Type B pancreatic cell (in vitro differentiated cells): ENCODE data around the gene SYTL3. TPM values are rescaled to one million over a fixed set of nuclear protein-coding genes. Genes with fewer than 3 reads are reported as not detected.

Source experiments
- DNase-seq: peaks from one replicate; pipeline ENCODE4 v3.0.0; 2021; ENCODE audit warnings: mixed read lengths; ENCODE audit not compliant: unreplicated experiment; ENCODE audit errors: extremely low spot score
- H3K27ac Mint-ChIP-seq: 2 replicates; pipeline ENCODE4 v1.8.0; 2021; ENCODE audit warnings: mild to moderate bottlenecking, mixed read lengths
- H3K27me3 Mint-ChIP-seq: 2 replicates; pipeline ENCODE4 v1.8.0; 2021; ENCODE audit warnings: mixed read lengths
- H3K36me3 Mint-ChIP-seq: 2 replicates; pipeline ENCODE4 v1.8.0; 2021; ENCODE audit warnings: mixed read lengths
- H3K4me1 Mint-ChIP-seq: one replicate; pipeline ENCODE4 v1.8.0; 2021; ENCODE audit warnings: mixed read lengths; ENCODE audit not compliant: unreplicated experiment
- H3K4me3 Mint-ChIP-seq: 2 replicates; pipeline ENCODE4 v1.8.0; 2021; ENCODE audit warnings: mild to moderate bottlenecking, mixed read lengths
- H3K9me3 Mint-ChIP-seq: 2 replicates; pipeline ENCODE4 v1.8.0; 2021; ENCODE audit warnings: mixed read lengths
- CTCF ChIP-seq: fragments of 200-600 bp; sonication (generic); conservative IDR thresholded peaks from 2 replicates; pipeline ENCODE4 v1.5.0; 2021; ENCODE audit warnings: antibody characterized with exemption, mild to moderate bottlenecking
- total RNA-seq: library from RNA; stranded (reverse); gene quantifications from 2 replicates; pipeline ENCODE4 v1.2.1, GENCODE V29; 2021; ENCODE audit warnings: low replicate concordance

The SYTL3 gene
- total RNA-seq, 1 donor from 2014 or later, result 2.2 TPM

DNA sequence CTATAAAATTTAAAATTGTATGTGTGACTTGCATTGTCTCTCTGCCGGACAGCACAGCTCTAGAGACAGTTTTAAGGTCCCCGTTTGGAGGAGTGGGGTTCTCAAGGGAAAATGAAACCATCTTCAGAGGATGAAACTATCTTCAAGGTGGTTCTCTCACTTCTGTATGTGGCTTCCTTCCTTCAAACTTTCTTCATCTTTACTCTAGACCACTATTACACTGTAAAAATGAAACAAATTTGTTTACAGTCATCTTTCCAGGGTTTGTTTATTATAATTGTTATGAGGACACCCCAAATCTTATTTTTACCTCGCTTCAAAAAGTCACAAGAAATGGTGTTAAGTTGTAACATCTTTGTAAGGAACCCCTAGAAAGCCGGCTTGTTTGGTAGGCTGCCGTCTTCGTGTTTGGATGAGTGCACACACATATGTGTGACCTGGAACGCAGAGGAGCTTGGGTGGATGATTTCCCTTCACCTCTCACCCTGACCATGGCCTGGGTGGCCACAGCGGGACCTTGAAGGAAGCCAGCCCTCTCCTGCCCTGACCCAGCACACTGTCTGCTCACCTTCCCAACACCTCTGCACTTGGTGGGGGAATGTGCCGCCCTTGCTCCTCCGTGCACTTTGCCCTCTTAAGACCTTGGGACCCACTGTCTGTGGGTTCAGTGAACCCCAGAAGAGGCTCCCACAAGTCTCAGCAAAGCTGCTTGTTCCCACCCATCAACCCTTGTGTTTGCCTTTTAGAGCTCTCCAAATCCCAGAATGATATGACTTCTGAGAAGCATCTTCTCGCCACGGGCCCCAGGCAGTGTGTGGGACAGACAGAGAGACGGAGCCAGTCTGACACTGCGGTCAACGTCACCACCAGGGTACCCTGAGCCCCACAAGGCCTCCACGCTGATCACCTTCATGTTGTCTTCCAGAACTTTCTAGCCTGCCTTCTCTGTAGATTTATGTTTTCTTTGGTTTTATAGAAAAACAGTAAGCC lies 67.8 kb downstream of the SYTL3 start:
- Mint-ChIP-seq H3K27me3 (no peaks in the 10 kb centered on the region), H3K27ac (no peak overlapping the region), H3K9me3 (no peaks in the 10 kb centered on the region), H3K36me3 (peaks cover 6% of the 10 kb centered on the region), H3K4me1 (peaks cover 5% of the 10 kb centered on the region), H3K4me3 (no peak overlapping the region)
- TF ChIP-seq CTCF, result no peak
- DNase-seq, result no peak

- H3K4me3 Mint-ChIP-seq, result no peak overlapping the region
- peaks cover 6% of the 10 kb centered on the region for H3K36me3 Mint-ChIP-seq
- DNase-seq, result no peak
- no peak overlapping the region for H3K27ac Mint-ChIP-seq
- TF ChIP-seq CTCF, result peak; percentile 78
- peaks cover 5% of the 10 kb centered on the region for H3K4me1 Mint-ChIP-seq
- H3K27me3 Mint-ChIP-seq, result no peaks in the 10 kb centered on the region
- no peaks in the 10 kb centered on the region for H3K9me3 Mint-ChIP-seq
Observed at GRCh38 chr6:158718461-158719046, 68.7 kb downstream of the SYTL3 start.

- no peaks in the 10 kb centered on the region for H3K27me3 Mint-ChIP-seq
- H3K4me3 Mint-ChIP-seq, result no peak overlapping the region
- TF ChIP-seq CTCF, result no peak
- no peaks in the 10 kb centered on the region for H3K36me3 Mint-ChIP-seq
- no peak overlapping the region for H3K27ac Mint-ChIP-seq
- H3K4me1 Mint-ChIP-seq, result no peaks in the 10 kb centered on the region
- no peaks in the 10 kb centered on the region for H3K9me3 Mint-ChIP-seq
- no peak for DNase-seq
Observed at GRCh38 chr6:158722176-158722729, 72.4 kb downstream of the SYTL3 start.

DNA sequence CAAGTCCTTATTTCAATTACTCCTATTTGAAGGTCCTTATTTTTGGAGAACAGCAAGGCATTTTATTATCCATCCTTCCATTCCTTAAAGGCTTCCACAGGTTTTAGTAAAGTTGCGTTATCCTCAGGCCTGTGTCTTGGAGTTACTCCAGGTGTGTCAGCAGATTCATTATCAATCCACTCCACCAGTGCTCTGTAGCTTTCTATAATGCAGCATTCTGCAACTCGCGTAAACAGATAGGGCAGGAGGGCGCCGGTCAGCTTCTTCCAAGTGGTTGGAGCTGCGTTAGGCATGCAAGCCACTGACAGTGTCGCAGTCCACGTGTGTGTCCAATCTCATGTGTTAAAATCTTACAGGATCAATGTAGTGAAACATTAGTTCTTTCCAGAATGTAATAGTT lies 75.8 kb downstream of the SYTL3 start:
- Mint-ChIP-seq H3K4me3 (no peak overlapping the region), H3K36me3 (peaks cover 6% of the 10 kb centered on the region), H3K27ac (peak overlapping the region; percentile 20), H3K27me3 (no peaks in the 10 kb centered on the region), H3K4me1 (no peaks in the 10 kb centered on the region), H3K9me3 (no peaks in the 10 kb centered on the region)
- no peak for DNase-seq
- TF ChIP-seq CTCF, result no peak

GRCh38 chr6:158729906-158730540 lies 80.2 kb downstream of the SYTL3 start:
- Mint-ChIP-seq H3K9me3 (no peaks in the 10 kb centered on the region), H3K4me3 (no peak overlapping the region), H3K27ac (no peak overlapping the region), H3K4me1 (no peaks in the 10 kb centered on the region), H3K27me3 (no peaks in the 10 kb centered on the region), H3K36me3 (peaks cover 11% of the 10 kb centered on the region)
- no peak for DNase-seq
- no peak for TF ChIP-seq CTCF
